Measurements from ENCODE around the gene NDUFS8. TPM values are rescaled to one million over a fixed set of nuclear protein-coding genes. Genes with fewer than 3 reads are reported as not detected.
A peak's percentile ranks its signal among the peaks of the same experiment; 100 is the strongest.

The NDUFS8 gene
- total and polyA plus RNA-seq, 2 donors (not counting 1 experiment from before 2014, with no cell fraction given), result 73.9 to 84.6 TPM

GRCh38 chr11:68009391-68010089 is 20.9 kb upstream of the NDUFS8 start:
- no peaks in the 10 kb centered on the region for H3K27me3 Mint-ChIP-seq
- Histone ChIP-seq H3K27me3 (replicated peaks in 1 of 4; ENCODE audit: control extremely low read depth in 1 of 4, control insufficient read depth in 3 of 4, insufficient read depth in 4 of 4, low read length in 3 of 4) (no peaks in the 10 kb centered on the region), H3K4me3 (ENCODE audit: control extremely low read depth in 1 of 5, extremely low read depth in 1 of 5, insufficient read depth in 1 of 5, low read depth in 2 of 5, low read length in 4 of 5) (peak overlapping the region in 3 of 5 experiments; percentile 20 to 41 (median 27)), H3K4me2 (replicated peaks; ENCODE audit: low read depth, low read length, poor library complexity, severe bottlenecking) (peak overlapping the region; percentile 74), H3K4me1 (ENCODE audit: control insufficient read depth in 2 of 2, insufficient read depth in 2 of 2, low read length in 2 of 2) (peaks cover 52 to 66% of the 10 kb centered on the region in 2 donors), H4K20me1 (ENCODE audit: control insufficient read depth, insufficient read depth, low read length, poor library complexity, severe bottlenecking) (peaks cover 40% of the 10 kb centered on the region), H2AFZ (ENCODE audit: insufficient read depth, low read depth, low read length, poor library complexity, severe bottlenecking) (peak overlapping the region; percentile 63), H3K36me3 (replicated peaks in 1 of 2; ENCODE audit: control extremely low read depth in 1 of 2, control insufficient read depth in 1 of 2, extremely low read depth in 1 of 2, insufficient read depth in 2 of 2, low read length in 1 of 2) (no peaks in the 10 kb centered on the region), H3K9me3 (ENCODE audit: control extremely low read depth in 1 of 3, control insufficient read depth in 2 of 3, insufficient read depth in 1 of 3, low read length in 2 of 3) (no peaks in the 10 kb centered on the region), H3K27ac (ENCODE audit: low read length in 2 of 2) (peak overlapping the region; percentile 25 to 53), H3K79me2 (ENCODE audit: control insufficient read depth, insufficient read depth, low read length) (peaks cover 33% of the 10 kb centered on the region), H3K9ac (ENCODE audit: low read length) (peak overlapping the region; percentile 48)
- peaks cover 50% of the 10 kb centered on the region for H3K4me1 Mint-ChIP-seq
- ChIA-PET CTCF (interaction anchor here (0.7 to 4.9 kb wide), 18 partner anchors 15 to 287 kb away, joined by 3 to 72 read pairs (median 4); partner anchors contain the start of gene NDUFS8), POLR2A (interaction anchor here (0.6 to 1.6 kb wide), 4 partner anchors 30 to 656 kb away, joined by 3 to 4 read pairs (median 3); partner anchors contain the start of genes C11orf24 and POLD4)
- peak overlapping the region; percentile 76 for H3K4me3 Mint-ChIP-seq
- TF ChIP-seq CTCF (IDR thresholded peaks at IDR 0.05), result peak; percentile 51
- TF ChIP-seq EZH2 (IDR thresholded peaks at IDR 0.05; ENCODE audit: borderline replicate concordance, insufficient read depth, low read depth, low read length, poor library complexity, severe bottlenecking), result no peak
- WGBS (ENCODE audit: insufficient coverage), result 27% methylated on average over 8 of the region's 12 CpGs
- DNase-seq (peak; percentile 67), ATAC-seq (ENCODE audit: low read depth) (peak; percentile 31)
- peak overlapping the region; percentile 86 for H3K27ac Mint-ChIP-seq
- intact Hi-C loops (cut with micrococcal nuclease), result loop anchor here (1.0 to 10.0 kb wide), 3 partner anchors 197 to 435 kb away; partner anchors contain the start of gene C11orf24
- no peaks in the 10 kb centered on the region for H3K9me3 Mint-ChIP-seq (ENCODE audit: insufficient read depth)

Data from B cell (primary cell).